NCI-H1048 (cell line): ENCODE results near the gene ZEB2.
"Not testable (repeated sequence)": the region's sequence is repeated elsewhere in the genome, so short reads cannot be mapped to it uniquely, and the experiment has no call there.

Source experiments
- DNase-seq: peaks from one replicate; lab custom pipeline; 2025; lab: John Stamatoyannopoulos, UW

The ZEB2 gene

DNA sequence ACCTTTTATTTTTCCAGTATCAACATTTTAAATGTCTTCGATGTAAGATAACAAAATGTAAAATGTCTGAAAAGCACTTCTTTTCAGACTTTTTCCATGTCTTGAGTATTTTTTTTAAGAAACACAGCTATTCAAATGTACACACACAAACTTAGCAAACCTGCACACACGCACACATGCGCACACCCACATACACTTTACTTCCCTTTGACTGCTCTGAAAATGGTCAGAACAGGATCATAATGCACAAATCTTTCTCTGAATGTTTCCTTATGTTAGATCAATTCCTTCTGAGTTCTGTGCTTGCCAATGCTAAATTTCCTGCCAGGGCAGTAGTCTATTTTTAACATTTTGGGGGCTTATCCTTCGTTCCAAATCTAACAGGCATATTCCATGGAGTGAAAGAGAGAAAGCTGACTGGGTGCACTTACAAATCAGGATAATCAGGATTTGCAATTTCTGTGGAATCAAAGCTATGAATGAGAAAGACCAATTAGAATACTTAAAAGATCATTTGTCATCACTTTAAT, 136.3 kb downstream of the ZEB2 start:
- no peak for DNase-seq

DNA sequence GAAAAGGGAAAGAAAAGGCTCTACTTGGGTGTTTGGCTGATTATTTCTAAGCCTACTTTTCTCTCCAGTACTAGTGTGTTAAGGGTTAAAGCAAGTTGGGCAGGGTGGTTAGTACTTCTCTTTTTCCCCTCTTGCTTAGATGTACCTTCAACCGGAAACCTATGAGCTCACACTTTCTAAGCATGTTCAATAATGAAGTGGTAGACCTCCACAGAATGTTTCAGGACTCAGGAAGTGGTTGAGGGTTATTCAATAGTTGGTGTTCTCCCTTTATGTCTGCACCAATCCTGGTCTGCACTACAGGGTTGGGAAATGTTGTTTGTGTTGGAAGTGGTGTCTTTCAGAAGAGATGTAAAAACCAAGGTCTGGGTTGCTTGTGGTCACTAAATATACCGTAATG, 137.1 kb downstream of the ZEB2 start:
- no peak for DNase-seq

DNA sequence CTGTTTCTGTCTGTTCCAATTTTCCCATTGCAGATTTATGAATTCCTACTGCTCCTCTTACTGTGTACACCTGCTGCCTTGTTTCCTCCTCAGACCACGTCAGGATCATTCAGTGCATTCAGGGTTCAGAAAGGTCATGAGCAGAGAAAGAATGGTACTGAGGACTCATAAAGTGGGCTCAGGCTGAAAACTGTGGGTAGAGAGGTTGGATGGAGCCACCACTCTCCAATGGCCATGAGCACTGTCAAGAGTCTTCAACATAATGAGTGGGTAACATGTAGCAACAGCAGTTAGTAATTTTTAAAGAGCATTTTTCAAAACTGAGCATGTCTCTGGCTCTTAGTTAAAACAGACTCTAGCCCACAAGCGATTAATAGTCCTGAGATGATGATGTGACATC, 138.2 kb downstream of the ZEB2 start:
- DNase-seq: no peak

DNA sequence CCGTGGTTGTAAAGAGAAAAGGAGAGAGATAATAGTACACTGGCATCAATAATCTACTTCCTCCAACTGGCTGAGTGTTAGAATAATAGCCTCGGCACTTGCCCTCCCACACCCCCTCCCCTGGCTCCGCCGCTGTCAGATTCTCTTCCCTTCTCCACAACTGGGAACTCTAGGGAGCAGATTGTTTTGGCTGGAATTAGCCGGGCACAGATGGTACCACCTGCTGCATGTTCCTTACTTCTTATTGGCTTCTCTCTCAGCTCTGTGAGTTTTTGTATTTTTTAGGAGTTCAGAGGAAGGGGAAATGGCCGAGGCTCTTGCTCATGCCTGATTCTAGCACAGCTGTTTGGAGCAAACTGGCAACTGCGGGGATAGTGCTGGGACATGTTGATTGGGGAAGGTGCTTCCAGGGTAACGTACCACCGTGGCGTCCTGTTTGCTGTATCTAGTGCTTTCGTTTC, 140.0 kb downstream of the ZEB2 start:
- DNase-seq: no peak

DNA sequence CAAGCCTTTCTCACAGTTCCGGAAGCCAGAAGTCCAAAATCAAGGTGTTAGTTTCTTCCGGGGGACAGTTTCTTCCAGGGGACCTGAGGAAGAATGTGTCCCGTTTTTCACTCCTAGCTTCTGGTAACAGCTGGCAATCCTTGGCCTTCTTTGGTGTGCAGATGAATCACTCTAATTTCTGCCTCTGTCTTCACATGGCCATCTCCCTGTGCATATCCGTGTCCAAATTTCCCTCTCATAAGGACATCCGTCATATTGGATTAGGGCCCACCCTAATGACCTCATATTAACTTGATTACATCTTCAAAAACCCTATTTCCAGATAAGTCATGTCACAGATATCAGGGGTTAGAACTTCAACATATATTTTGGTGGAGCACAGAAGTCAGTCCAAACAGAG, 141.4 kb downstream of the ZEB2 start:
- DNase-seq: no peak

DNA sequence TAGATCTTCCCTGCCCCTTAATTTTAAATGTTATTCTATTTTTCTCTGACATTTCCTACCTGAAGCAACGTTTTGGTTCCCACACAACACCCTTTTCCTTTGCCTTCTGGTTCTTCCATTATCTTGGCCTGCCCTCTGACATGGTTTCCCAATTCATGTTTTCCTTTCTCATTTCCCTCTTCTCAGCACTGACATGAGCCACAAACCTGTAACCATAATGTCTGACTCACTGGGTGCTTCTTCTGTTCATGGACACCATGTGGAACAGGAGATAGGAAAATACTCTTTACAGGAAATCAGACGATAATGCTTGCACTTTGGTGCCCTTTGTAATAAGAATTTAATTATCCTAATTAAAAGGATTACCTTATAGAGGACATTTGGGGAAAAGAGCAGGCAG, 142.0 kb downstream of the ZEB2 start:
- DNase-seq: no peak

DNA sequence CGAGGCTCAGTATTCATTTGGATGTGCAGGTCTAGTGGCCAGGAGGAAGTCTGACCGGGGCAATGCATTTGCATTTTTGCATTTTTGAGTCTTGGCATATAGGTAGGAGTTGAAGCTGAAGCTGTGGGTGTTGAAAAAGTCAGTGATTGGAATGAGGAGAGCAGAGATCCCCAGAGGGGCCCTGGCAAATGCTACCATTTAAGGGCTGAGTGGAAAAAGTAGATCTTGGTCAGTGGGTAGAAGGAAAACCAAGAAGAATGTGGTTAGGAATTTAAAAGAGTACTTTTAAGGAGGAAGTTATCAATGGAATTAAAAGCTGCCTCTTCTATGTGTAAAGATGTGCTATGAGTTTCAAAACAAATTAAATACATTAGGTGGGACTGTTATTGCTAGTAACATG, 143.0 kb downstream of the ZEB2 start:
- DNase-seq: no peak

DNA sequence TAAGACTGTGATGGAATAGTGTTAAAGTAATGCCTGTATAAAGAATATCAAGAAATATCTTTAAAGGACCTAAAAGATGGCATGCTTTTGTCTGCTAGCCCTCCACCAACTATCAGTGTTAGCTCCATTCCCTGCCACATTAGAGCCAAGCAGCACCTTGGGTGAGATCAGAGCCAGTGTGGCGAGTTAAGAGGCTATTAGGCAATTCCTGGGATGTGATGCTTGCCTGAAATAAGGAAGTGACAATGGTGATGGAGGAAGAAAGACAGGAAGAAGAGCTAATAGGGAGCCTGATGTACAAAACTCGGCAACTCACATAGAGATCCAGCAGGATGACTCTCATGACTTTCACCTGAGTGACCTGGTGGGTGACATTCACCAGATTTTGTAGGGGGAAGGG, 143.5 kb downstream of the ZEB2 start:
- no peak for DNase-seq

DNA sequence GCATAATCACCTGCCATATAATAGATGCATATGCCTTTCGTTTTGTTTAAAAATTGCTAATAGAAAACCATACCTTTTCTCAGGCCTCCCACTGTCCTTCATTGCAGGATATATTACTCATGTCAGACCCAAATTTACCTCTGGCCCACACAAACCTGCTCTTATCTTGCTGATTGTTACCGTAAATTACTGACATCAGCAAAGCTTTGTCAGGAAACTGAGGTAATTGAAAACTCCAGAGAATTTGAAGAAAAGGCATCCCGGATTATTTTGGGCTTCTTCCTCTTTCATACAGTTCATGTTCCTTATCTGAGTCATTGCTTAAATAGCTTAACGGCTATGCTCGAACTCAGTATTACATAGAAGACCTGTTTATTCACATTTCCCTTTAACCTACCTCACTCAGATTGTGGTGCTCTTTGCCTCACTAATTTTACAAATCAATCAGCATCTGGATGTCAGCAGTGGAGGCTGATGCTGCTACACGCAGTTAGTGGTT, 145.7 kb downstream of the ZEB2 start:
- no peak for DNase-seq

DNA sequence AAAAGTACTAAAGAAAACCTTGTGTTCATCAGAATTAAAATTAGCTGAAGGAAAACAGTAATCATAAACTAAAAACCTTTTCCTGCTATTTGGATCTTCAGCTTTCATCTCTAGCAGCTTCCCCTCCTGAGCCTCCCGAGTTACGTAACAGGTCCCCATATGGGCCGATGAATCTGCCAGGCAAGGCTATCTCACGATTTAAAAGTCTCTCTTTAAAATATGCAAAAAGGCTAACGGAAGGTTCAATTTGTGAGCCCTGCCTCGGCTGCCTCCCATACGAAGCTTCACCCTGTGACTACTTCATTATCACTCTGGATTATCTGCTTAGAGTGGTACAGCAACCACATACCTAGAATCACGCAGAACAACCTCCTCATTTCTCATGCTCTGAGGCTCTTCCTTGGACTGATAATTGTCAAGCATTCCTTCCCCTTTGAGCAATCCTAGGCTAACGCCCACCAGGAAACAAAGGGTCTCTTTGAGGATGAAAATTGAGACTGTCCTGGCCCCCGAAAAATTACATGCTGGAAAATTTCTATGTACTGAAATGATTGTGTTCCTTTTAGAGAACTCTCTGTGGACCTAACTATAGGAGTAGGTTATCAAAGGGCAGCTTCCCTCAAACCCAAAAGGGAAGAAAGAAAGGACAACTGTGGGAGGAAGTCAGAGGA, 147.4 kb downstream of the ZEB2 start:
- DNase-seq: no peak

DNA sequence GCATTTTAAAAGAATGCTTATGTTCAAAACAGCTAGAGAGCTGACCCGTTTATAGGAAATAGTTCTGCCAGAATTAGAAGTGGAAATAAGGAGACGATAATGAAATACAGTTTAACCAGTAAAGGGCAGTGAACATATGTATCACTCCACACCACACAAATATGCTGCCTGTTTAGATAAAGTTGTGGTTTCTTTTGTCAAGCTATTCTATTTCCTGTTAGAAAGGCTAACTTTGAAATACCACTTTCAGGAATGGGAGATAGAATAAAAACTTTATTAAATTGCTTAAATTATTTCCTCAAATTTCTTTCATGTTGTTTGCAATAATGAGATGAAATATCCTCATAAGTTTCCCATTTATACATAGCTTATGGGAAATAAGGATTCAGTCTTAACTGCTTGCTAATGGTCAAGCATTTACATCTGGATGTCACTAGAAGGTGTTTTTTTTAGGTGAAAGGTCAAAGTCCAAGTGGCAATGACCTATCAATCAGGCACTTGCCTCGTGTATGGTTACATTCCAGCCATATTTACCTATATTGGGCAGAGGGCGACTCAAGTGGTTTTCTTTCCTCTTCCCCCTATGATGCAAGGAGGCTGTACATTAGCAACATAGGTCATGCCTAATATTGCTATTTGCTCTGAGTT, 148.9 kb downstream of the ZEB2 start:
- no peak for DNase-seq

DNA sequence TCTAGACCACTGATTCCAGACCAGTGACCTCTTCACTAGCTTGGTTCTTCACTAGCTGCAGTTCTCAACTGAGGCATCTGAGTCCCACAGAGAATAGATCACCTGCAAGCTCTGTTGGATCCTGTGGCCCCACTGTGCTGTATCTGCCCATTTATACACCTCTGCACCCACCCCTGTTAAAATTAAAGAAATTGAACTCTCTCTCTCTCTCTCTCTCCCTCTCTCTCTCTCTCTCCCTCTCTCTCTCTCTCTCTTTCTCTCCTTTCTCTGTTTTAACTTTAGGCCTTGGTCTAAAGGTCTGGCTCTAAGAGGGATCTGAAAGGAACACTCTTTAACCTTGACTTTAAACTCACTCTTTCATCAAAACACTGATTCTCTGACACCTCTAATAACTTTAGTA, 150.5 kb downstream of the ZEB2 start:
- no peak for DNase-seq

DNA sequence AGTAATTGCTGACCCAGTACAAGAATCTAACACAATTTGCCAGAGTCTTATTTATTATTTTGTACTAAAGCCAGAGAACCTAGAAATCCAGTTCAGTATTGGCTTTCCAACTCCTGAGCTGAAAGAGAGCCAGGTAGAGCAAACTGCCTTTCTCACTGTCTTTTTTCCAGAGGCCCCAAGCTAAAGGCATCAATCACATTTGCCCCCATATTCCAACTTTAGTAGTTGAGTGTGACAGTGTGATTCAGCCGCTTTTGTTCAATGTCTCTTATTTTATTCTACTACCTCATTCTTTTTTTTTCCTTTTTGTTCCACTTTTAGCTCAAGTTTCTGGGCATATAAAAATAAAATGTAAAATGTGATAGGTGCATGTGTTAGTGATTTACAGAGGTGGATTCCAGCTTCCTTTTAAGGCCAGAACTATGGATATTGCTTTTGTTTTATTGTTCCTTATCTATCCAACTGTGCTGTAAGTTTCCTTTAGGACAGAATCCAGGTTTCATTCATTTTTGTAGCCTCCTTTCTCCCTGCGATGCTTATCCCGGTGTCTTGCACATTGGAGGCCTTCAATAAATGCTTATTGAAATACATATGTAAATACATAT, 153.0 kb downstream of the ZEB2 start:
- no peak for DNase-seq

DNA sequence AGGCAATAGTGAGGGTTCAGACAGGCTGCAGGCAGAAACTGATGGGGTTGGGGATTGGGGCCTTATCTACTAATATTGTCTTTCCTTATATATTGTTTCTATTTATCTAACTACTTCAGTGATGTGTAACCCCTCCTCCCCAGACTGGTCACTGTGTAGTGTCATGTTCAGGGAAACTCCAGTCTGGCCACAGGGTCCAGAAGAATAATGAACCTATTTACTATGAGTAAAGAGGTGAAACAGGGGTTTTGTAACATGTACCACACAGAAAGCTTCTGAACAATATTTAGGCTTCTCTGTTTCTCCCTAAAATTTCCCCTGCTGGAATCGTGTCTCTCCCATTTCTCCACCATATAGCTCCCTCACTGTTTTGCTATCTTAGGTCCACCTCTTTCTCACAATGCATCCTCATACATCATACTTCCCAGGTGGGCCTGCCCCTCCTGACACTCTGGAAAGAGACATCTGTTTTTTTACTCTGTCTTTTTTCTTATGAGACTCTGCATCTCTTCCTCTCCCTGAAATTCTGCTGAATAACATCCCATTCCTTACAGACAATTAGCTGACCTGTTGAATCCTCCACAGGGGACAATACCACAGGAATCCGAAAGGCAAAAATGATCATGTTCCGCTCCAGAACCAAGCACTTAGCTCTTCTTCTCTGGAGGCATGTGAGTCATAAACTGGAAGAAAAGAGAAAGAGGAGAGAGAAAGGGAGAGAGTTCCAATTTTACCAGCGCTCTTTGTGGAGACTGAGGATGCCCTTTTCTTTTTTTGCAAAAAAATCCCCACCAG, 154.8 kb downstream of the ZEB2 start:
- DNase-seq: no peak

DNA sequence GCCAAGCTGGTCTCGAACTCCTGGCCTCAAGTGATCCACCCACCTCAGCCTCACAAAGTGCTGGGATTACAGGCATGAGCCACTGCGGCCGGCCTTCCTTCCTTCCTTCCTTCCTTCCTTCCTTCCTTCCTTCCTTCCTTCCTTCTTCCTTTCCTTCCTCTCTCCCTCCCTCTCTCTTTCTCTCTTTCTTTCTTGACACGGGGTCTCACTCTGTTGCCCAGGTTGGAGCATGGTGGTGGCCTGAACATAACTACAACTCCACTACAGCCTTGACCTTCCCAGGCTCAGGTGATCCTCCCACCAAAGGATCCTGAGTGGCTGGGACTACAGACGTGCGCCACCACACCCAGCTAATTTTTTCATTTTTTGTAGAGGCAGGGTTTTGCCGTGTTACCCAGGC, 155.7 kb downstream of the ZEB2 start:
- not testable (repeated sequence) for DNase-seq

DNA sequence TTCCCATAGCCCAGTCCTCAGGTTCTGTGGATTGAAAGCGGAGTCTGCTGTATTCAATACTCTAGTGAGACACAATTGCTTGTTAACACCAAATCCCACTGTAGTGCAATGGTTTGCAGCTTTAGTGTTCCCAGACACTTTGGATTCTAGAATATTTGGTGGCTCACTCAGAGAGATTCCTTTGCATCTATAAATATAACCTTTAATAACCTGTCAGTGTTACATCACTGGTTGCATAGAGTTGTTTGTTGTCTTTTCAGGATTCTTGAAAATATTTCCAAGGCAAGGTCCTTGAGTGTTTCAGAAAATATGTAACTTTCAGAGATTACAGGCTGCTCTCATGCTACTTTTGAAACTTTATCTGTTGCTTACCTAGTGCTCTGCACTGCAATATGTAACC, 157.5 kb downstream of the ZEB2 start:
- DNase-seq: no peak

DNA sequence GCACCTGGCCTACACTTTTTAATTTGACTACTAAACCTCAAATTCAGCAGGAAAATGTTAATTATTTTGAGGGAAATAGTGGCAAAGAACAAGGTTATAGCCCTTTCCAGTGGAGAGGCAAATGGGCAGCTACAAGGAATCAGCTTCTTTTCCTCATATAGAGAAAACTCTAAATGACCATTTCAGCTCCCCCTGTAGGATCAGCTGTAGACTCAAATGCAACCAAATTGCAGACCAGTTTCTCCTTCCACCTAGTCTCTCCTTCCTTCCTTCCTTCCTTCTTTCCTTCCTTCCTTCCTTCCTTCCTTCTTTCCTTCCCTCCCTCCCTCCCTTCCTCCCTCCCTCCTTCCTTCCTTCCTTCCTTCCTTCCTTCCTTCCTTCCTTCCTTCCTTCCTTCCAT, 158.2 kb downstream of the ZEB2 start:
- DNase-seq: no peak

DNA sequence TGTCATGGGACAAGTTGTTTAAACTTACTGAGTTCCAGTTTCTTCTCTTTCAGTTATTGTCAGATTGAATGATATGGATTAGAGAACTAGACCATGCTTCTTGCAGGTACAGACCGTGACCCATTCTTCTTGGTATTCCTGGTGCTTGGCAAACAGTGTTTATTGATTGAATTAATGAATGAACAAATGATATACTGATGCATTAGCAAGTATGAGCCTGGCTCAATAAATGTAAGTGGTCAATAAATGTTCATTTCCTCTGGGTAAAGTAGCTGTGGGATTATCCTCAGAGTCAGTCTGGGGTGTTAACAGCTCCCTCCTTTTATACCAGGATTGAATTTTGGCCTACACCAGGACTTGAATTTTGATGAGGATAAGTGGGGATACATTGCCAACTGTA, 160.2 kb downstream of the ZEB2 start:
- DNase-seq: no peak

DNA sequence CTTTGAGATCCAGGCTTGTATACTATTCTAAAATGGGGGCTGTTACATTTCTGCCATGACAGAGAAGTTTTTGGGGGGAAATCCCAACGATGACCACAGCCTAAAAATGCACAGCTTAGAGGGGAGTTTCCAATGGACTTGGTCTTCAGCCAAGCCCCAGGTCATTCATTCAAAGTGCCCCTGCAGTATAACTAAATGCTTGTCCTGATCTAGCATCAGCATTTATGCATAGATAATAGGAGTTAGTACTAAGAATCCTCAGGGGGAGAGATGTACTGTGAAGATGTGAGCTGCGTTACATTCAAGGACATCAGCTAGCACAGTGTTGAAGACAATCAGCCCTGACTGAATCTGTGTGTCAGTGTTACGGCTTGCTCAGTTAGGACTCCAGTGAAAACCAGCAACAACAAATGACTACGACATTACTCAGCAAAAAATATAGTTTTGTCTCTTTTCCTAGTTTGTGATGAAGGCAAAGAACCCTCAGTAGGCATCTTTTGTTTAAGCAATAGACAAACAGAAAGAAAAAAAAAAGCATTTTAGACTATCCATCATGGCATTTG, 160.9 kb downstream of the ZEB2 start:
- no peak for DNase-seq

DNA sequence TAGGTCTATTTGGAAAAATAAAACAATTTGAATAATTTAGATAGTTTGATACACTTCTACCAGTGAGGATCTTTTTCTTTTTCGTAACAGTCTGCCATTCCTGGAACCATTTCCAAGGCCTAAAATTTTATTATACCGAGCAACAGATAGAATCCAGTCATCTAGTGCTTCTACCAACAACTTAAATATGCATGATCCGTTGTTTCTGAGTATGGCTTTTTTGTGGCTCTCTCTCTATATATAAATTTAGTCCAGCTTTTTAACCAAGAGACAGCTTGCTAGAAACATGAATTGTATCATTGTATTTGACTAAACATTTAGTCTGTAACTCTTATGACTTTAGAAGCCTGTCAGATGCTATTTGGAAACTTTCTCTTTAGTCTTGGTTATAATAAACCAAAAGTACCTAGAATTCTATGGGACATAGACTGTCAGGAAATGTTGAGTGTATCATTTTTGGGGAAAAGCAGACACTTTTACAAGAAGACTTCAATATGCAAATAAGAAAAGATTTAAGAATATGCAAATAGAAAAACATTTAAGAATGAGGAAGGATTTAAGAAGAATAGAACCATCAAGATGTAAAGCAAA, 161.4 kb downstream of the ZEB2 start:
- no peak for DNase-seq

DNA sequence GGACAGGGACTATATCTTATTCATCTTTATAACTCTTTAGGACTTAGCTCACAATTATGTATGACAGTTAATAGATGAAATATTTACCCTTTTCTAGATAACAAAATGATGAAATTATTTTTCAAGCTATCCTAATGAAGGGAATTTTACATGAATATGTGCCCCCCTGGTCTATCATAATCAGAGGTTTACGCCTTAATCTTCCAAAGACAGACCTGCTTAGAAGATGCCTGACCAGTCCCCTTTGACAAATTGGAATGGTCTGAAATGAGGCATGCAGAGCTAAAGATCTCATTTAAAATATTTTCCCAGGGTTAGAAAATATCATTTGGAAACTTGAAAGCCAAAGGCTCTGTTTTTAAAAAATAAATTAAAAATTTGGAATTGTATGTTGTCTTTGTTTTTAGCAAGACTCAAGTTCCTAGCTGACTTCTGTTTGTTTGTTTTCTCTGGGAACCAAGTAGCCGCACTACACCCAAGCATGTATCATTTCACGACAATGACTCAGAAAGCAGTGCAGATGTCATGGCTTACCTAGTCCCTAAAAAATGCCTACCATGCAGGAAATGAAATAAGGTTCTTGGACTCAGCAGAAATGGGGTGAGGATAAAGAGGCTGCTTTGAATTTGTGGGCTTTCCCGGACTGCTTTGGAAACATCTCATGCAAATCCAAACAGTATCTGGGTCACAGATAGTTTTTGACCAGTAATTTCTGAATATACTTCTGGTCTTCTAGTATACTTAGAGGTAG, 162.1 kb downstream of the ZEB2 start:
- no peak for DNase-seq
